GM18868 (cell line): ENCODE measurements around the gene LIF.

Experiments
- ATAC-seq: cut with Tn5 transposase; IDR thresholded peaks from one replicate; pipeline ENCODE4 v1.9.1; 2021; ENCODE audit warnings: mild to moderate bottlenecking, moderate library complexity; ENCODE audit not compliant: unreplicated experiment

LIF gene

DNA sequence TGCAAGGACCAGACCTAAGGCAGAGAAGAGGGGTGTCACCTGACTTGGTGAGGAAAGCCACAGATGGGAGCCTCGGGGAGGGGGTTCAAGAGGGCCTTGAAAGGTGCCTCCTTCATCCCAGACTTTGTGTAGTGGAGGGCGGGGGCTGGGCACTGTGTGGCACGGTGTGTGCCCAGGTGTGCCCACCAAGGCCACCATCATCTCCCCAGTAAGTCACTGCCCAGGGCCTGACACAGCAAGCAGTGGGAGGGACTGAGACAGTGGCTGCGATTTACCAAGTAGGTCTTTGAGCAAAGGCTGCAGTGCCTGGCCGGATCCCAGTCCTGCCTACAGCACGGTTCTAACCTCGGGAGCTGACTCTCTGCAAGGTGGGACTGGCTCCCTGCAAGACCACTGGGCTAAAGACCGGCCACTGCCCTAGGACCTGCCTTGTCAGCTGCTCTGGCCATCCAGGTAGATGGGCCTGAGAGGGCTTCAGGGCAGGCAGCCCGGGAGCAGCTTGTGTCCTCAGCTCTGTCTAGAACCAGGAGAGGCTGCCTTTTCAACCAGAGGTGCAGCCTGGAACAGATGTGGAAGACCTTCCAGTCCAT lies 18.7 kb upstream of the LIF start:
- ATAC-seq: peak; percentile 4

DNA sequence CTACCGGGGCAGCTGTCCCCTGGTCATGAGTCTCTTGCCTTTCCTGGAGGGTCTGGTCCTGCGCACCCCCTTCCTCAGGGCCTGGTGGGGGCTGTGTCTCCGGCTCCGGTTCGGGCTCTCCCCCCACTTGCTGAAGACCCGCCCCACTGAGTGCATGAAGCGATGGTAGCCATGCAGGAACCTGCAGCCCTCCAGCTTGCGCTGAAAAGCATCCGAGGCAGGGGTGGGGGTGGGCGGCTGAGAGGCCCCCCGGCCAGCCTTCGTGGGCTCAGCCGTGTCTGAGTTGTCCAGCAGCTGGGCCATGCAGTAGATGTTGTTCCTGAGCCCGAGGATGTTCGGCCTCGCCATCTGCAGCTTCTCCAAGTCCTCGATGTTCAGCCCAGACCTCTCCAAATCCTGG lies 17.3 kb upstream of the LIF start:
- ATAC-seq: no peak

DNA sequence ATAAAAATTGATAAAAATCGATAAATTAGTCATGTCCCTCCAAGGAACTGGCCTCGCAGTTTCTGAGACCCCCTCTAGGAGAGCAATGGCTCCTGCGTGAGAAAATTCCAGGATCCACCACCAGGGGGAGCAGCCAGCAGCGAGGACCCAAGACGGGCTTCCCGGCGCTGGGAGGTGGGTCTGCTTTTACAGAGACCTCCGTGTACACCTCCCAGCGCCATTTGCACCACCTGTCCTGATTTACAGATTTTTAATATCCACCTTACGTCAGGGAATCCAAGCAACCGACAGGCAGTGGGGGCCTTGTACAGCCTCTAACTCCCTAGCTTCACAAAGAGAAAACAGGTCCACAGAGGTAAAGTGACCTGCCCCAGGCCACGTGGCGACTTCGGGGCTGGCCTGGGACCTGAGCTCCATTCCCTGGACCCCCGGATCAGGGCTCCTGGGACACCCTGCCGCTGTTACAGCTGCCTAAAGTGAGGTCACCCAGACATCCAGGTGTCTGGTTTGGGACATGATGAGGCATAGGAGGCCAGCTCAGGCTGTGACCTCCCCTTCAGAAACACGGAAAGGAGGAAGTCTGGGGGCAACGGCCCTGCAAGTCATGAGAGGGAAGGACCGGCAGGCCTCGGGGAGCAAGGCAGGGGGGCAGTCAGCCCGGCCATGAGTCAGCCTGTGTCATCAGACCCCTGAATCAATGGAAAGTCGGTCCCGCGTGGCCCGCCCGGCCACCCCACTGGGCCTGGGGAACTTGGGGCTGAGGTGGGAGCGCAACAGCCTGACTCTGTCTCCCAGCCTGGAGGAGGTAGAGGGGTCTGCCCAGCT lies 16.6 kb upstream of the LIF start:
- no peak for ATAC-seq

DNA sequence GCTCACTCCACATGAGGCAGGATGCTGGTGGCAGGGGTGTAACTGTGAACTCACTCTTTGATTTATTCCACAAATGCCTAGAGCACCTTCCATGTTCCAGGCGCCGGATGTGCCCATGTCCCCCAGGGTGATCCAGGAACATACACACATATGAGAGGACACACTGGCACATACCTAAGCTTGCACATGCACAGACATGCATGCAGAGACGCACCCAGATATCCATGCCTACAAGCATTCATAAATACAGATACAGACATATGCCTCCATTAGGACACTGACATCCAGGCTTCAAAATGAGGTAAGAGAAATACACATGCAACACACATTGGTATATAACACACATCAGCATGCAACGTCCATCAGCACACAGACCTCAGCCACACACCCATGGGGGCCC lies 15.6 kb upstream of the LIF start:
- no peak for ATAC-seq

DNA sequence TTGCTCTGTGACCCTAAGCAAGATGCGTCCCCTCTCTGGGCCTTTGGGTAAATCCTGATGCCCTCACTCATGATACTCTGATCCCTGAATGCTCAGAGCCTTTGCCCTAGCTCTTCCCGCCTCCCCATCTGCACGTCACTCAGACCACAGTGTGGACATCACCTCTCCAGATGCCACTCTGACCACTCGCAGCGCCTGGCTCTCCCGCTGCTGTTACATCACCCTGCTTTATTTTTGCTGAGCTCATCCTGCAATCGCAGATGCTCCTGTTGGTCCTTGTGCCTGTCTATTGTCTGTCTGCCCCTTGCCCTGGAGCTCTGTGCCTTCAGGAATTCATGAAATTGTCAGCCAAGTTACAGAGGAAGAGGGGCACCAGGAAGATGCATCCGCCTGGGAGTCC lies 14.6 kb upstream of the LIF start:
- ATAC-seq: no peak

DNA sequence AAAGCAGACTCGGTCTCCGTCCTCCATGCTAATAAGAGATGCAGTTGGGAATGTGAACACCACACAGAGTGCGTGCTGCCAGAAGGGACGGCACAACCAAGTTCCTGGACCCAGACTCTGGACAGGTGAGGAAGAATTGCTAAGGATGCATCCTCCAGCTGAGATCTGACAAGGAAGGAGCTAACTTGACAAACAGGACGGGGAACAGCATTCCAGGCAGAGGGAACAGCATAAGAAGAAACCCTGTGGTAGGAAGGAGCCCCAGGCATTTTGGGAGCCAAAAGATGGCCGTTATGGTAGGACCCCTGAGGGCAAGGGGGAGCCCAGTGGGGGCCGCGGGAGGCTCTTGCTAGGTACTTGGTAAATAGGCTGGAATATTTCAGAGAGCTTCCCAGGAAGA lies 14.1 kb upstream of the LIF start:
- no peak for ATAC-seq

DNA sequence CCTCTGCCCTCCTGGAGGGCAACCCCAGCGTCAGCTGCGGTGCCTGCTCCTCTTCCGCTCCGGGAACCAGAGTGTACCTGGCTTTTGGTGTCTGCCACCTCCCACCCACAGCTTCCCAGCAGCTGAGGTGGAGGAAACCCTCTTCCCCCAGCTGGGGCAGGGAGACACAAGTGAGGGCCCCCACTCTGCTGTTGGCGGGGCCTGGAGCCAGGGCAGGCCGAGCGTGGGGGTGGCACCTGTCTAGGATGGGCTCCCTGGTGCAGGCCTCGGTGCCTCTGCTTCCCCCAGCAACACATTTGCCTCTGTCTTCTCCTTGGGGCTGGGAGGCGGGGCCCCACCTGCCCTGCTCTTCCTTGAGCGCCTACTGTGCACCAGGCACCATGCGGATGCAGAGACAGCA lies 13.7 kb upstream of the LIF start:
- ATAC-seq: no peak

DNA sequence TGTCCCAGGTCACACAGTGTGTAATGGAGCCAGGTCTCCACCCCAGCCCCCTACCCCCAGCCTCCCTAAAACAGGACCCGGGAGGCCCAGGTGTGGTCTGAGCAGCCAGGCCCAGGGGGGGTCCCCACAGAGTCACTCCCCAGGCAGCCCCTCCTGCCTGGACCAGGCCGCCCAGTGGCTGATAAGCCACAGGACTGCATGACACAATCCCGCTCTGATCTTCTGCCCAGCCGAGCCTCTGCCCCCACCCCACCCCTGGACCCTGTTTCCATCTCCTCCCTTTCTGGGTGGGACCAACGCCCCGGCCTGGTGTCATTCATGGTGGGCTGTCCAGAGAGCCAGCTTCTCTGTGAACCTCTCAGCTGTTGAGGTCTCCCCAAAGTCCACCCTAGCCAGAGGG lies 7.8 kb upstream of the LIF start:
- ATAC-seq: no peak

DNA sequence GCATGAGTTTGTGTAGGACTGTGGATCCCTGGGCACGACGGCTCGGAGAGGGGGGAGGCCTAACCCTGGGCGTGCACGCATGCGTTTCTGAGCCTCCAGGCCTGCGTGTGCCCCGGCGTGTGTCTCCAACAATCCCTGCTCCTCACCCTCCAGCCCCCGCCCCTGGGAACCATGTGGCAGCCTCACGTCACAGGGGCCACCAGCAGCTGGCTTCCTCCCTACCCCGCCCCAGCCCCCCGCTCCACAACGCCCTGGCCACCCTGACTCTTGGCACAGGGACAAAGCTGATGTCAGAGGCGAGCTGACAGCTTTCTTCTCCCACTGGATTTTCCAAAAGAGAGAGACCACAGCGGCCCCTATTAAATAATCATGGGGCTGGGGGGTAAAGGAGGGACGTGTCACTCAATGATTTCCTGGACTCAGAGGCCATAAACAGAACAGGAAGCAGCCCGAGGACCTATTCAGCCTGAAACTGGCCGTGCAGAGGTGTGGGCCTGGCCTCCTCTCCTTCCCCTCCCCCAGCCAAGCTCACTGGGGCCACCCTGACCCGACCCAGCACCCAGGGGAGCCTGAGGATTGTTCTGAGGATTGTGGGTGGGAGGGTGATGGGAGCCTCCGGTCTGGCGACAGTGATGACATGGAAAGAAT lies 6.8 kb upstream of the LIF start:
- no peak for ATAC-seq

DNA sequence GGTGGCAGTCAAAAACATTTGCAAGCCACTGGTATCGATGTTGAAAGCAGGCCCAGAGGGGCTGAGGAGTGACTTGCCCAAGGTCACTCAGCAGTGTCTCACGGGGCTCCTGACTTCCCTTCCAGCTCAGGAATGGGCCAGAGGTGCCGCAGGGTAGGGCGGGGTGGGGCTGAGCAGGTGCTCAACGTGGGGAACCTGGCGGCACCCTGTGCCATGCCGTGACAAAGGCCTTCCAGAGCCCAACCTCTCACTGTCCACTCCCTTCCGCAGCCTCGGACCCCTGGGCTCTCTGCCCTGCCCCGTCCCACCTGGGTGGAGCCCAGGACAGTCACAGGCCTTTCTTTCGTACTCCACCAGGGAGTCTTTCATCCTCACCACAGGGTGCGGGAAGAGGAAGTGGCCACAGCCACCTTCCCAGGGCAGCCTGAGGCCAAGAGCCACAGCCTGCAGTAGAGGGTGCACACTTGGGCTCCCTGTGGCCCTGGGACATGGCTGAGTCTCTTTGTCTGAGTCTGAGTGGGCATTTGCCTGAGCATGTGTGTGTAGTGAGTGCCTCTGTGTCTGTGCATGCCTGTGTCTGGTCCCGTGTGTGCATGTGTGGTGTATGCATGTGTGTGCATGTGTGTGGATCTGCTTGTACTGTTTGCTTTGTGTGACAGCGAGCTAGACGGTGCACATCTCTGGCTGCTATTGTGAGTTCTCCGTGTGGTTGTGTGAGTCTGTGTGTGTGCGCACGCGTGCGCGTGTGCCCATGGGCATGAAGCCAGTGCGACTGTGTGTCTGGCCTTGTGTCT lies 6.0 kb upstream of the LIF start:
- no peak for ATAC-seq

DNA sequence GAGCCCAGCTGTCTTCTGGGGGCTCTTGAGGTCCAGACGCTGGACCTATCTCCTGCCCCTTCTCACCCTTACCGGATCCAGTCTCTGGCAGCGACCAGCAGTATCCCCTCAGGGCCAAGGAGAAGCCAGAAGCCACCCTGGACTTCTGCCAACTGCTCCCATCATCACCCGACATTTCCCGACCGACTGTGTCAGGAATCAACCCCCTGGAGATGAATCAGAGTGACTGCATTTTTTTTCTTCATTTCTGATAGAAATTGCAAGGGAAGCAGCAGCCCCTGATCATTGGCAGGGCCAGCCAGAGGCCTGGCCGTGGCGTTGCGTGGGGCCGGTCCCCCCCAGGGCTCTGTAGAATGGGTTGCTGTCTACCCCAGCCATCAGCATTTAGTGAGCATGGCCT lies 5.2 kb upstream of the LIF start:
- ATAC-seq: no peak

DNA sequence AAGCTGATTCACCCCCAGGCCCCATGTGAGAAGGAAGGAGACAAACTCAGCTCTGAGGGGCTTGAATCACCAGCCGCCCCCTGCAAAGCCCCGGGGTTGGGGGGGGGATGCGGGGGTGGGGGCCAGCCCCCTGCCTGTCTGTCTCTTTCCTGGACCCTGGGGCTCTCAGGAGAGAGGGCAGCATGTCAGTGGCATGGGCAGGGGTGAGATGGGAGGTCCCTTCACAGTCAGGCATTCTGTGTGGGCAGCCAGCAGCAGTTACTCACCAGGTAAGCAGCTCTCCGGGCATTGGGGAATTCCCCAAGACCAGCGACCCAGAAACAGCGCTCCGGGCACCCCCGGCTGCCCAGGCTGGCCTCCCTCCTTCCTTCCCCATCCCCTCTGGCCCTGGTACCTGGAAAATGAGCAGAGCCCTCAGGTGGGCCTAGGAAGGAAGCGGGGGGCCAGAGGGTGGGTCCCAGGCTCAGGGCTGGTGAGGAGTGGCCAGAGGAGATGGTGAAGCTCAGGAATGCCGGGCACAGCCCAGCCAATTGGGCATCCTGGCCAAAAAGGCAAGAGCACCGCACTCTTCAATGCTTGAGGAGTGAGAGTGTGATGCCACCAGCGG lies 4.2 kb upstream of the LIF start:
- no peak for ATAC-seq

DNA sequence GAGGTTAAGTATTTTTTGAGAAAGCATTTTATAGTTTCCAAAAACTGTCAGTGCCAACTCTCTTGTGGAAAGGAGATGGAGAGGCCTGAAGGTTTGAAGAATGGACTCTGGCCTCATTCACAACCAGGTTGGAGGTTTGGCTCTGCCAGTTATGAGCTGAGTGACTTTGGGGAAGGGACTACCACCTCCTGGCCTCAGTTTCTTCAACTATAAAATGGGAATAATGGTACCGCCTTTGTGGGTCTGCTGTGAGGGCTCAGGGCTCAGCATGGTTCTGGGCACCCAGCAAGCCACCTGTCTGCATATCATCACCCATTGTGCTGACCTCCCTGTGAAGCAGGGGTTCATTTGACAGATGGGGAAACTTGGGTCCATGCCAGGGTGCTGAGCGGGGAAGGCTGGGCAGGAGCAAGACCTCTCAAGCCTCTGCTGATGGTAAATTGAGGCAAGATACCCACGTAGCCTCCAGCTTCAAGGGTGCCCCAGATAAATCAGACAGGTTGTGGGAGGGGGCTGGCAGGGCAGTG lies 3.5 kb upstream of the LIF start:
- no peak for ATAC-seq

DNA sequence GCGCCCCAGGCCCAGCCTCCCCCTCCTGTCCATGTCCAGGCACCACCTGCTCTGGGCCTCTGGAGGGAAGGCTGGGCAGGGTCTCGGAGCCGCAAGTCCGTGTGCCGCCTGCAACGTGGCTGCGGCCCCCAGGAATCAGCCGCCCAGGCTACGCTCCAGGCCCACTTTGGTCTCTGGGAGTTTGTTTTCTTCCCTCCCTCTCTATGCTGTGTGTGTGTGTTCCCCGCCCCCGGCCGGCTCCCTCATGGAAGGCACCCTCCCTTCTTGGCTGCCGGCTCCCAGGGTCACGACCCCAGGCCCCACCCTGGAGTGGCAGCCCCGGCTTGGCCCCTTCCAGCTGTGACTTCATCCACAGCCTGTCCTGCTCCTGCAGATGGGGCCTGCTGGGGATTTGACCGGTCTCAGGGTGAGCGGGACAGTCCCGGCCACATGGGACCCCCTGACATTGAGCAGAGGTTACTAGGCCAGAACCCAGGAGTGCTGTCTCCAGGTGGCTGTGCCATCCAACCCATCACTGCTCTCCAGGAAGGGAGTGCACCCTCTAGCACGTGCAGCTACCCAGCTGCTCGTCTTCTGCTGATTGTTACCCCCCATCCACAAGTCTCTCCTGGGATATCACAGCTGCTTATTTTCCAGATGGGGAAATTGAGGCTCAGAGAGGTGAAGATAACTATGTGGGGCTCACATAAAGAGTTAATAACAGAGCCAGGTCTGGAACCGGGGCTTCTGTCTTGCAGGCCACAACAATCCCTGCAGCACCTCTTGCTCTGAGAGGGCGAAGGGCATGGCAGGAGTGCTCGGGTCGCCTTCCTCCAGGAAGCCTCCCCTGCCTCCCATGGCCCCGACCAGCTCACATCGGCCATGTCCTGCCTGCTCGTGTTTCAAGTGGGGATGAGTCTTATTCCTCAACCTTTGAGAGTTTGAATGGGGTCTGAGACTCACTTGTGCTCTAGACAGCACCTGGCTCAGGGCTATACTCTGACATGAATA lies 2.8 kb upstream of the LIF start:
- ATAC-seq: no peak

DNA sequence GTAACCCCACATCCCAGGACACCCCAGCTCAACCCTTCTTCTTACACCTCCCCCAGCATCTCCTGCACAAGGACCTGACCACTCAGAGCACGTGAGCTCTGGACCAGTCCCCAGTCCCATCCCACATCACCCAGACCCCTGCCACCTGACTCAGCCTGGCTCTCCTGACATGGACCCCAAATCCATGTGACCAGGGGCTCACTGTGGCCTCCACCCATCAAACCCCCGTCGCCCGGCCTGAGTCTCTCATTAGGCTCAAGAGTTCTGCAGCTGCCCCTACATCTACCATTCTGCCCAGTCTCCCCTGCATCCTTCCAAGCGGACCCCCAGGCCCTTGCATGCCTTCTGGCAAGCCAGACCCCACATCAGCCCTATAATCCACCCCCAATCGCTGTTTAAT lies 1.9 kb upstream of the LIF start:
- no peak for ATAC-seq

DNA sequence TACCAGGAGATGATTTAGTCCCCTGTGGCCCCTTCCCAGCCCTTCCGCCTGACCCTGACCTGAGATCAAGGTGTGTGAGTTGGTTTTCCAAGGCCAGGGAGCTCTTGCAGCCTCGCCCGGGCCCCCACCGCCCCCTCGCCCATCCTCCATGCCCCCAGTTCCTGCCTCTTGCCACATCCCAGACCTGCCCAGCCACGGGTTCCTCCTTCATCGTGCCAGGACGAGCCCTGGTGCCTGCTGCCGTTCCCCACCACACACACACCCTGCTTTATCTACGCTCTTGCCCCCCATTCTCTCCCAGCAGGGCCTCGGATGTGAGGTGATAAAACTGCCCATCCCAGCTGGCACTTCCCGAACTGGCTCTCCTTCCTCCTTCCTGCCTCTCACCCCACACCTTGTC lies 1.4 kb upstream of the LIF start:
- no peak for ATAC-seq

DNA sequence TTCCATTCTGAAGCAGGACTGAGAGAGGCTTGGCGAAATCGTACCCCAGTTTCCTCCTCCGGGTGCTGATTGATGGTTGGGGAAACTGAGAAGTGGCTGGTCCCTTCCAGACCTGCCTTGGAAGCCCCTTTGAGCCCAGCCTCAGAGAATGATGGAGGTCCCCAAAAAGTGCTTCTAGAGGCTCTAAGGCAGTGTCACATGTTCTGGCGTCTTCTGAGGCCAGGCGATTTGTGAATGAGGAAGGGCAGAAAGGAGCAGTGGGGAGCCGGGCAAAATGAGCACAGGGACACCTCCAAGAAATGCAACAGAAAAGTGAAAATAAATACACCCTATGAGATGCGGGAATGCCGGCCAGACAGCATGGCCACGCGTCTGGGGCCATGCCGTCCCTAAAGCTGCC lies 1.0 kb upstream of the LIF start:
- no peak for ATAC-seq

DNA sequence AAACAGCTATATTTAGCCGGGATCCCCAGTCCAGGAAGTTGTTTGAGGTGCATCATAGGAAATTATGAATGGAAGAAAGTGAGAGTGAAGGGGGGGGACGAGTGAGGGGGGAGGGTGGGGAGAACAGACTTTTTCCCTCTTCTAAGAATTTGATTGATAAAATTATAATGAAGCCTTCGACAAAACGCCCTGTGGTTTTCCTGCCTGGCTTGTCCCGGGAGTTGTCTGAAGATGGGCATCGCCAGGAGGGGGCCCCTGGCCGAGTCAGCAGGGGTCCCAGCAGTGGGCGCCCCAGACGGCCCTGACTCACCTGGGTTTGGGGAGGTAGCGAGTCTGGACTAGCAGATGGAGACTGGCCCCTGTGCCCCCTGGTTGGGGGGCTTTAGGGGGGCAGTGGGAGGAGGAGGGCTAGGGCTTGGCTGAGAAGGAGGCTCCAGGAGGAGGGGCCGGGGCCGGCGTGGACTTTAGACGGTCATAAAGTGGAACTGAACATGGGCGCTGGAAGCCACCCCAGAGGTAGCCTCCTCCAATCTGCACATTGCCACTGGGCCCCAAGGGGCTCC lies 336 bp upstream of the LIF start:
- ATAC-seq: no peak

DNA sequence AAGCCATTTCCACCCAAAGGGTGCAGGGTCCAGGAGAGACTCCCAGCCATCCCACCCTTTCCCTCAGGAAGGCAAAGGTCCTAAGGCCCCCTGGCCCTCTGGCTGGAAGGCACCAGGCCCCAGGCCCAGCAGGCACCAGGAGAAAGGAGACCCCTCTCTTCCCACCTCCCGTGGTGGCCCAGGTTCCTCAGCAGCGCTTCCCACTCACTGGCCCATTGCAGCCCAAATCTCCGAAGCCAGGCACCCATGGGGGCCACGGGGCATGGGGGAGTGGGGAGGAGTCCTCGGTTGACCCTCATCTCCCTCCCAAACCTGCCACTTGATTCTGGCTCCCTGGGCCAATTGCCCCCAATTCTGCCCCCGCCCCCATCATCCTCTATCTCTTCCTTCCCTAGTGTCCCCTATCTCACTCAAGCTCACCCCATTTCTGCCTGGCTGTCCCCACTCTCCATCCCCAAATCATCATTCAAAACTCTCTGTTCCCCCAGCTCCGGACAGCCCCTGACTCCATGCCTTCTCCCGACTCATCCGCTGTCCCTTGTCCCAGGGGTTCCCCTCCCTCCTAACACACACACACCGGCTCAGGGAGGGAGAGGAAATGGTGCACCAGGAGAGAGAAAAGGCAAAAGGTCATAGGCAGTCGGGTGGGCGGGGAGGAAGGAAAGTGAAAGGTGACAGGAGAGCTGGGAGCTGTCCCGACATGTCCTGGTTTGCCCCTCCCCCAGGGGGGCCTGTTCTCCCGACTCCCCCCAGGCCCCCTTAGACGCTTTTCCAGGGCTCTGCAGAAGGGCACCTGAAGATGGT lies 1.2 kb downstream of the LIF start:
- no peak for ATAC-seq
